Activated CD8-positive, alpha-beta T cell treated with anti-CD3 and anti-CD28 coated beads for 36 hours (primary cell): ENCODE results near the gene CETP. TPM values are rescaled to one million over a fixed set of nuclear protein-coding genes. Genes with fewer than 3 reads are reported as not detected.

Source experiments
- ATAC-seq: fragments of 200-7000 bp; cut with Tn5 transposase; one replicate; pipeline ENCODE4 v1.10.0; 2021; ENCODE audit warnings: mild to moderate bottlenecking, moderate library complexity
- CTCF ChIA-PET: fragments of 350-600 bp; sonication (Branson Sonifier 250); formaldehyde crosslinking; loops from one replicate; lab custom pipeline; 2021; ENCODE audit warnings: antibody characterized with exemption; lab: Charles Lee
- POLR2A ChIA-PET: fragments of 350-600 bp; sonication (Branson Sonifier 250); formaldehyde crosslinking; loops from one replicate; lab custom pipeline; 2021; ENCODE audit warnings: antibody characterized with exemption; lab: Charles Lee
- DNase-seq: peaks from one replicate; pipeline ENCODE4 v3.0.0-alpha.2; 2020
- H3K27ac Mint-ChIP-seq: one replicate; pipeline ENCODE4 v1.8.0; 2021; ENCODE audit warnings: mild to moderate bottlenecking, mixed read lengths
- H3K27me3 Mint-ChIP-seq: one replicate; pipeline ENCODE4 v1.8.0; 2021; ENCODE audit warnings: mixed read lengths
- H3K36me3 Mint-ChIP-seq: one replicate; pipeline ENCODE4 v1.8.0; 2021; ENCODE audit warnings: low read depth, mixed read lengths
- H3K4me1 Mint-ChIP-seq: one replicate; pipeline ENCODE4 v1.8.0; 2021; ENCODE audit warnings: low read depth, mixed read lengths
- H3K4me3 Mint-ChIP-seq: one replicate; pipeline ENCODE4 v1.8.0; 2021; ENCODE audit warnings: mild to moderate bottlenecking, moderate library complexity, mixed read lengths
- H3K9me3 Mint-ChIP-seq: one replicate; pipeline ENCODE4 v1.8.0; 2021; ENCODE audit warnings: mixed read lengths
- intact Hi-C: fragments of 100-400 bp; cut with micrococcal nuclease; formaldehyde crosslinking; loops from one replicate; pipeline ENCODE4 v1.10.0; 2022
- total RNA-seq, 2 experiments: library from RNA; stranded (reverse); gene quantifications; one replicate each; pipeline ENCODE4 v1.2.3, GENCODE V29; 2021
- TF ChIP-seq, protein P1 (sequence below): fragments of 200-600 bp; IDR thresholded peaks from one replicate; pipeline ENCODE4 v1.8.0; 2022; ENCODE audit warnings: antibody characterized with exemption, mild to moderate bottlenecking

Gene CETP
- total RNA-seq, 2 experiments from 2014 or later, result not detected

DNA sequence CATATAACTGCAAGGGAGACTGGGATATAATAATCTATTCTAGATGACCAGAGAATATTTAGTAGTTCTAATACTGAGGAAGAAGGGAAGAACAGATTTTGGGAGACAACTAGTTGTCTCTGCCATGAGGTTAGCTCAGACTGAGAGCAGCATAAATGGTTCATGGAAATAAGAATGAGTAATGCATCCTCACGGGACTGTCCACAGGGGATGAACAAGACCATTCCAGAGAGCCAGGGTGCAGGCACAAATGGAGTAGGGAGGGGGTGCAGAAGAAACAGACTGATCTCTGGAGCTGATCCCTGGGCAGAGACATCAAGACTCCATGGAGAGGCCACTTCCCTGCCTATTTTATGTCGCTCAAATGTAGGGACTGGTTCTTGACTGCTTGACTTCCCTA lies 58.0 kb downstream of the CETP start:
- ATAC-seq, result no peak
- DNase-seq, result no peak
- ChIA-PET POLR2A (interaction anchor here (1.0 to 12.3 kb wide), 5 partner anchors 8 to 20 kb away, joined by 3 to 213 read pairs (median 5); no protein-coding TSS in a partner anchor), CTCF (interaction anchor here (1.0 to 5.8 kb wide), 3 partner anchors 12 to 55 kb away, joined by 3 to 32 read pairs (median 5); no protein-coding TSS in a partner anchor)
- intact Hi-C loops, result no loop called here
- Mint-ChIP-seq H3K4me3 (no peak overlapping the region), H3K4me1 (peaks cover 82% of the 10 kb centered on the region), H3K27ac (no peak overlapping the region), H3K36me3 (peaks cover 81% of the 10 kb centered on the region), H3K27me3 (no peaks in the 10 kb centered on the region), H3K9me3 (peaks cover 2% of the 10 kb centered on the region)
- TF ChIP-seq, protein P1, sequence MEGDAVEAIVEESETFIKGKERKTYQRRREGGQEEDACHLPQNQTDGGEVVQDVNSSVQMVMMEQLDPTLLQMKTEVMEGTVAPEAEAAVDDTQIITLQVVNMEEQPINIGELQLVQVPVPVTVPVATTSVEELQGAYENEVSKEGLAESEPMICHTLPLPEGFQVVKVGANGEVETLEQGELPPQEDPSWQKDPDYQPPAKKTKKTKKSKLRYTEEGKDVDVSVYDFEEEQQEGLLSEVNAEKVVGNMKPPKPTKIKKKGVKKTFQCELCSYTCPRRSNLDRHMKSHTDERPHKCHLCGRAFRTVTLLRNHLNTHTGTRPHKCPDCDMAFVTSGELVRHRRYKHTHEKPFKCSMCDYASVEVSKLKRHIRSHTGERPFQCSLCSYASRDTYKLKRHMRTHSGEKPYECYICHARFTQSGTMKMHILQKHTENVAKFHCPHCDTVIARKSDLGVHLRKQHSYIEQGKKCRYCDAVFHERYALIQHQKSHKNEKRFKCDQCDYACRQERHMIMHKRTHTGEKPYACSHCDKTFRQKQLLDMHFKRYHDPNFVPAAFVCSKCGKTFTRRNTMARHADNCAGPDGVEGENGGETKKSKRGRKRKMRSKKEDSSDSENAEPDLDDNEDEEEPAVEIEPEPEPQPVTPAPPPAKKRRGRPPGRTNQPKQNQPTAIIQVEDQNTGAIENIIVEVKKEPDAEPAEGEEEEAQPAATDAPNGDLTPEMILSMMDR, result no peak

DNA sequence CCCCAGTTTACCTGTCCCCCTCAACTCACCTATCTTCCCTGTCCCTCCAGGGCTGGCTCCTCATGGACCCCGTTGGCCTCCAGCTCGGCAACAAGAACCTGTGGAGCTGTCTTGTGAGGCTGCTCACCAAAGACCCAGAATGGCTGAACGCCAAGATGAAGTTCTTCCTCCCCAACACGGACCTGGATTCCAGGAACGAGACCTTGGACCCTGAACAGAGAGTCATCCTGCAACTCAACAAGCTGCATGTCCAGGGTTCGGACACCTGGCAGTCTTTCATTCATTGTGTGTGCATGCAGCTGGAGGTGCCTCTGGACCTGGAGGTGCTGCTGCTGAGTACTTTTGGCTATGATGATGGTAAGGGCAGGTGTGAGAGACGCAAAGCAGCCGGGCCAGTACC lies 58.9 kb downstream of the CETP start:
- TF ChIP-seq, protein P1, result no peak
- Mint-ChIP-seq H3K36me3 (peaks cover 85% of the 10 kb centered on the region), H3K4me3 (no peak overlapping the region), H3K9me3 (peaks cover 2% of the 10 kb centered on the region), H3K4me1 (peaks cover 84% of the 10 kb centered on the region), H3K27ac (no peak overlapping the region), H3K27me3 (no peaks in the 10 kb centered on the region)
- ChIA-PET CTCF (interaction anchor here (1.7 to 5.8 kb wide), 2 partner anchors 13 to 56 kb away, joined by 5 to 32 read pairs; no protein-coding TSS in a partner anchor), POLR2A (interaction anchor here (0.9 to 12.3 kb wide), 7 partner anchors 11 to 35 kb away, joined by 3 to 213 read pairs (median 4); no protein-coding TSS in a partner anchor)
- intact Hi-C loops, result no loop called here
- DNase-seq (no peak), ATAC-seq (no peak)

DNA sequence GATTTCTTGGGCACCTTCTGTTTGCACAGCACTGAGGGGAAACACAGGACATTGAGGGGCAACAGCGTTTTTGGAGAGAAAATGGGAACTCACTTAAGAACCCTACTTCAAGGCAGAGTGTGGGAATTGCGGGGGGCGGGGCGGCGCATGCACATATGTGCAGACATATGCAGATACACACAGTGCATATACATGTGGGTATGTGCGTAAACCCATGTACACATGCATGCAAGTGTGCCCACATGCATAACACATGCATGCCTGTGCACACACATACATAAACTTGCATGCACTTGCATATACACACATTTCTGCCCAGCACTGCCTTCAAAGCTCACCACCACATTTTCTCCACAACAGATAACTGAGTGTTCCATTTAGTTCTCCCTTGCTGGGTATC lies 60.0 kb downstream of the CETP start:
- intact Hi-C loops, result no loop called here
- Mint-ChIP-seq H3K36me3 (peaks cover 89% of the 10 kb centered on the region), H3K9me3 (peaks cover 2% of the 10 kb centered on the region), H3K4me1 (peaks cover 86% of the 10 kb centered on the region), H3K27ac (peak overlapping the region; percentile 80), H3K27me3 (no peaks in the 10 kb centered on the region), H3K4me3 (no peak overlapping the region)
- TF ChIP-seq, protein P1, result no peak
- CTCF ChIA-PET, result interaction anchor here (1.3 to 5.8 kb wide), 5 partner anchors 12 to 57 kb away, joined by 3 to 32 read pairs (median 8); no protein-coding TSS in a partner anchor
- no peak for ATAC-seq
- POLR2A ChIA-PET, result interaction anchor here (1.1 to 12.3 kb wide), 5 partner anchors 12 to 38 kb away, joined by 4 to 213 read pairs (median 15); partner anchors contain the start of gene NLRC5
- no peak for DNase-seq

DNA sequence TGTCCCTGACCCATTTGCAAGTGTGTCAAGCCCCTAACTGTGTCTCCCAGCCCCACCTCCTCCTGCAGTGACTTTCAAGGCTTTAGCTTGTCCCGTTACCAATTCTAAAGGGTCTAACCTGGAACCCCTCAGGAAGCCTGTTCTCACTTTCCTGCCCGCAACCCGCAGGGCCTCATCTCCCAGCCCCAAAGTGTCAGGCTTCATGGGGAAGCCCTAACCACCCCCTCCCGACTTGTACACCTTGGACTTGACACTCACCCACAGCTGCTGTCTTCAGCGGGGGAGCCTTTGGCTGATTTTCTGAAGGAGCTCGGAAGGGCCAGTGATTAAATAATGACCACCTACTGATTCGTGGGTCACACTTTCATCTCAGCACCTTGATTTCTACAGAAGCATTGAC lies 60.7 kb downstream of the CETP start:
- ChIA-PET POLR2A (interaction anchor here (1.1 to 12.3 kb wide), 7 partner anchors 12 to 39 kb away, joined by 3 to 213 read pairs (median 12); partner anchors contain the start of gene NLRC5), CTCF (interaction anchor here (1.3 to 5.8 kb wide), 9 partner anchors 11 to 57 kb away, joined by 3 to 32 read pairs (median 8); partner anchors contain the start of gene NLRC5)
- no peaks in the 10 kb centered on the region for H3K9me3 Mint-ChIP-seq
- peaks cover 89% of the 10 kb centered on the region for H3K36me3 Mint-ChIP-seq
- H3K4me1 Mint-ChIP-seq, result peaks cover 86% of the 10 kb centered on the region
- TF ChIP-seq, protein P1, result no peak
- H3K4me3 Mint-ChIP-seq, result no peak overlapping the region
- no peaks in the 10 kb centered on the region for H3K27me3 Mint-ChIP-seq
- ATAC-seq (peak; percentile 37), DNase-seq (peak; percentile 67)
- intact Hi-C loops, result no loop called here
- H3K27ac Mint-ChIP-seq, result peak overlapping the region; percentile 80
